ENCODE data around the gene ARHGEF33.

The ARHGEF33 gene

DNA sequence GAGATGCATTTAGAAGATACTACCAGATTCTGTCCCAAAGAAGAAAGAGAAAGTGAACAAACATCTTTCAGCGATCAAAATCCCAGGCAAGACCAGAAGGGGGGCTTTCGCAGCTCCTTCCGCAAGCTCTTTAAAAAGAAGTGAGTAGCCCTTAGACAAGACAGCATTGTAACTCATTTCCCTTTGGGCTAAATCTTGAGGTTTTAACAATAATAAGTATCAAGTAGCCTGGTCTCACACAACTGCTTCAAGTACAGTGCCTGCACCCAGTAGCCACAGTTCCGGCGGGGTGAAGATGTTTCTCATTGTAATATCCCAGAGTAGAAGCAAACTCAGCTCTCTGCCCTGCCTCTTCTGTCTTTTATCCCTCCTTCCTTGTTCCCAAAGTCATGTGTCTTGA is 76.3 kb downstream of the ARHGEF33 start:
- no peak for DNase-seq

DNA sequence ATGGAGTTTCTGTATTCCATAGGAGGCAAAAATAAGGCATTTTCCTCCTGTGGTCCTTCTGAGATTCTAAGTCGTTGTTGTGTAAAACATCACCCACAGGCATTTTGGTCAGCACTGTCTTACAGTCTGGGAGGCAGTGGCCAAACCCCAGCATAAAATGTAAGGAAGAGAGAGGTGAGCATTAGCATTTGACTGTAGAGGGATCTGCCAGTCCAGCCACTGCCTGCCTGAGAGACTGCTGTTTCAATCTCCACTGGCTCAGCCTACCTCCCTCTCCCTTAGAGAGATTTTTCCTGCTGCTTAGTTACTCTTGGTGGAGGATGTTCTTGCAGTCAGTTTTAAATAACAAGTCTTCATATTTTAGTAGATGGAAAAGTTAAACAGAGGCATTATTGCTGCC is 77.0 kb downstream of the ARHGEF33 start:
- no peak for DNase-seq

DNA sequence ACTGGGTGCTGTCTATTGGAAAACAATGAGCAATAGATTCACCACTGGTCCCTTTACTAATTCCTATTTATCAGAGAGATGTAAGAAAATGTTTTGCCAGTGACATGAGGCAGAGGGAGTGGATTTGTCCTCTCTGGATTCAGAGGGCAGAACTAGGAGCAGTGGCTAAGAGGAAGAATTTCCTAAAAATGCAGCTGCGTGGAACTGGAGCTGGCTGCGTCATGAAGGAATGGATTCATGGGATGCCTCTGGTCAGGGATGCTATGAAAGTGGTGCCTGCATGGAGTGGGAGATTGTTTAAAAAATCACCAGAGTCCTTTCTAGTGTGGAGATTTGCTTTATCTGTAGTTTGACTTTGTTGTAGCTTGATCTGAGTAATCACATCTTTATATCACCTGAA is 78.3 kb downstream of the ARHGEF33 start:
- no peak for DNase-seq

DNA sequence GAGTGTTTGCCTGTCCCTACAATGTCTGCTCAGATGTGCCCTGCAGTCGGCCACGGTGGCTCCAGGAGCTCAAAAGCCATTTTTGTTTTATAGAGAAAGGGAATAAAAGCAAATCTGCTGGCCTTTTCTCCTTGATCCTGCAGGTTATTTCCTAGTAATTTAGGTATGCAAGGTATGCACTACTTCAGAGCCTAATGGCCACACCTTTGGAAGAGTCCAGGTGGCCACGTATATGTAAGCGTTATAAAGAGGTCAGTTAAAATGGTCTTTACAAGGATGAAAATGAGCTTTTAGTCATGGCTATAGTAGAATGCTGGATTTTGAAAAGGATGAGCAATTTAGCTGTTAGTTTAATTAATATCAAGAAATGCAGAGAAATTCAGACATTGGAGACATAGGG is 81.7 kb downstream of the ARHGEF33 start:
- no peak for DNase-seq

DNA sequence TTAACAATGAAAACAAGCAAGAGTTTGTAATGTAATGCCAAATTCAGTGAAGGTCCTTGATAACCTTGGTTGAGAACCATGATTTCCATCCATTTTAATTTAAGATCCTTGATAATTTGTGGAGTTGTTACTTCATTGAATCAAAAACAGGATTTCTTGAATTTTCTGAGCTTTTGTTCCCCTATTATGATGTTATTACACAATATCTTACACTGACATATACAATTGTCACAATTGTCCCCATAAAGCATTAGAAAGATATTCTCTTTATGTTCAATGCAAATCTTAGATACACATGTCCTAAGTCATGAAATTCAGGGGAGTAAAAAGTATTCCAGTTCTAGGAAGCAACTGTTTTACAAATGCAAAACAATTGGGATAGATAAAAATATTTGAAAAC is 83.6 kb downstream of the ARHGEF33 start:
- no peak for DNase-seq

DNA sequence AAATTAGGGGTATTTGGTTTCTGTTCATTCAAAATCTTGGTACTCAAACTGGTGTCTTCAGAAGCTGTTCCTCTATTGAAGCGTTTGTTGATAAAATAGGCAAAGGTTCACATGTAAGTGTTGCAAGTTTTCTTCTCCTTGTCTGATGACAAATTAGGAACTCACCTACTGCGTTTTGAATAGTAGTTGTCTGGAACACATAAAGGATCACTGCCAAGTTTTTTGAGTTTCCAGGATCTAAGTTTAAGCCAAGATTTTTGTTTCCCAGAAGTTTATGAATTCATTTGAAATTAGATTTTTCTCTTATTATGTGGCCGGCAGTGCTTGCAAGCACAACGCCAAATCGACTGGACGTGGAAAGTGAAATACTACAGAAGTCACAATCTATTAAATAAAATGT is 85.4 kb downstream of the ARHGEF33 start:
- no peak for DNase-seq

DNA sequence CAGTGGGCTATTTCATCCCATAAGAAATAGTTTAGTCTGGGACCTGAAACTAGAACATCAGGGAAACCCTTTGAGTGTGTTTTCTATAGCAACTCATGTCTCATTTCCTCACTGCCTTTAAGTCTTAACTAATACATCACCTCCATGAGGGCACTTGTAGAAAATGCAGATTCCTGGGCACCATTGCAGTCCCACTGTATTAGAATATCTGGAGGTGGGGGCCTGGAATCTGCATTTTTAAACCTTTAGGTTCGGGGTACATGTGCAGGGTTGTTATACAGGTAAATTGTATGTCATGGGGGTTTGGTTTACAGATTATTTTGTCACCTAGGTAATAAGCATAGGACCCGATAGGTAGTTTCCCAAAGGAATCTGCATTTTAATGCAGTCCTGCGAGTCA is 87.4 kb downstream of the ARHGEF33 start:
- no peak for DNase-seq

DNA sequence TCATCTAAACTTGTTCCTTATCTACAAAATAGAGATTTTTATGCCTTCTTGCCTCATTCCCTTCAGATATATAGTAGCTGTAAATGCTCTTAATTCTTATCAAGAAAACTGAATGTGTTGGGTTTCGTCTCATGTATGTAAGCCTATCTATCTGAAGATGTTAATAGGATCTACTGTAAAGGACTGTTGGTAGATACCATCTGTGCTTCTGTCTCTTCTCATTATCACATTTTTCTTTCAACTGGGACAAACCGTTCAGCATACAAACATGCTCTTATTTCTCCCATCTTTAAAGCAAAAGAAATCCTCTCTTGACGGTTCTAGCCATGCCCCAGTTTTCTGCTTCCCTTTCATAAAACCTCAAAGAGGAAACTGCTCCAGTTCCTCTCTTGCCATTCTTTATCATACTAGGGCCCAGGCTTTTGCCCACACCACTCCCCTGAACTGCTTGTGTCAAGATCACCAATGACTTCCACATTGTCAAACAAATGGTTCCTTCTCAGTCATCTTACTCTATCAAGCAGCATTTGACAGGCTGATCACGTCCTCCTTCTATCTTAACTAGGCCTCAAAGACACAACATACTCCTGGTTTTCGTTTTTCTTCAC is 88.7 kb downstream of the ARHGEF33 start:
- no peak for DNase-seq

DNA sequence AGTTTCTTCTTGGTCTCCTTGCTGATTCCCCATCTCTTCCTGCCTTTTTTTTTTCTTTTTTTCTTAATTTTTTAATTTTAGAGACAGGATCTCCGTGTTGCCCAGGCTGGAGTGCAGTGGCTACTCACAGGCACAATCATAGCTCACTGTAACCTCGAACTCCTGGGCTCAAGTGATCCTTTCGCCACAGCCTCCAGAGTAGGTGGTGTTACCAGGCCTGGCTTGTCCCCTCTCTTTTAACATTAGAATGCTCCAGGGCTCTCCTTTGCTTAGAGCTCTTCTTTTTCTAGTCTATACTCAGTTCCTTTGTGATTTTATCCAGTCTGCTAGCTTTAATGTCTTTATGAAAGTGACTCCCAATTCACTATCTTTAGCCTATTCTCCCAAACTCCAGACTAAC is 89.2 kb downstream of the ARHGEF33 start:
- no peak for DNase-seq

DNA sequence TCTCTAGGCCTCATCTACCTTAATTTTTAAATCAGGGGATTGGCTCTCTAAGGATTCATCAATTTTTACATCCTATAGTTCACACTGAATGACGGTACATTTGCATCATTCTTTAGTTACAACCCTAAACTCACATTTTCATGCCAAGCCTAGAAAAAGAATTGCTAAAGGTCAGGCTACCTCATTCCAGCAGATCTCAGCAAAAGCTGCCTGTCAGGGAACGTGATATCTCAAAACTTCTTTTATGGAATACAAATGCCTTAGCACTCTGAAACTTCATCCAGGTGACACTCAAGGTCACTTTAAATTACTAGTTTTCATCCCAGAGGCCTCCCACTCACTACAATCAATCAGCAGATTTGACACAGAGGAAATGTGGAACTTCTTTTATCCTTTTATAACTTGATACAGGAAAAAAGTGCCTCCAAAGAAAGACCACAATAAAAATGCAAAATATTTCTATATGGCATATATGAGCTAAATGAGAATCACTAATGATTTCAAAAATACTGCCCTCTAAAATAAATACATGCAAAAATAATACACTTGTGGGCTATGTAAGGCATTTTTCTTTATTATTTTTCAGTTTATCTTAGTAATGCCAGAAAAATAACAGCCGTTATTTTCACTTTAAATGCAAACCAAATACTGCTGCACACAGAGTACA is 91.5 kb downstream of the ARHGEF33 start:
- DNase-seq: no peak

DNA sequence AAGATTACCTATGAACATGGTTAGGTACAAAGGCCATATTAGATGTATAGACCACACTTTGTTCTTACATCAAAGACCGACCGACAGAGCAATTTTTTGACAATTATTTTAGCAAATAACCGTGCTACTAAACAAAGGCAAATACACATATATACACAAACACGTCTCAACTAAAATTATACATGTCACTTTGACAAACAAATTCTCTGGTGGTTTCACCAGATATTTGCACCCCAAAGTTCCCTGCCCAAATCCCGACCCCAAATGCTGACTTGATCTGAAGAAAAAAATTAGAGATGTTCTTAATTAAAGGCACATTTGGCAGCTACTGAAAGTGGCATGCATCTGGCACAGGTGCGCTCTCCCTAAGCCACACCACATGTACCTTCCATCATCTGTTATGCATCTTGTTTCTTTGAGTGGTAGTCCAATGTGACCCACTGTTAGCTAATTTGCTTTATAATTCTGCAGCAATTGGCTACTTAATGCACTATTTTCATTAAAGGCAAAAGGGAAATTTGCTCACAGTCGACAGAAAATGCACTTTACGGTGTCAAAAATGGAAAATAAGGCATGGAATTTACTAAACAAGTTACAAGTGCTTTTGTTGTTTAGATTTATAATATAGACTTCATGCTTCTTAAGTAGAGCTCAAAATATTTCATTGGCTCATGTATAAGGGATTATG is 92.1 kb downstream of the ARHGEF33 start:
- DNase-seq: no peak

DNA sequence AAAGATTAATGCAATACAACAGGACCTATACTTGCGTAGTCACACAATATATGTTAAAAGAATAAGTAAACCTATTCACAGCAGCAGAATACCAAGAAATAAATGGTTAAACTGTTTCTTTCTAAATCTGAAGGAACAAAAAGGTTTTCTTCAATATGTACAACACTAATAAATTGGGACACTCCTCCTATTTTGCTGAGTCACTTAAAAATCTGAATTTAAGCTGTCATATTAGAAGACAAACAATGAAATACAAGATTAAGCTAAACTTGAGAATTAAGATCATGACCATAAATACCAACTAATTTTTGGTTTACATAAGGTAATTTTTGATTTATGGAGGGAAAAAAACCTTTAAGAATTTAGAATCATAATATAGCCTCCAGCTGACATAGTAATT is 92.8 kb downstream of the ARHGEF33 start:
- no peak for DNase-seq

DNA sequence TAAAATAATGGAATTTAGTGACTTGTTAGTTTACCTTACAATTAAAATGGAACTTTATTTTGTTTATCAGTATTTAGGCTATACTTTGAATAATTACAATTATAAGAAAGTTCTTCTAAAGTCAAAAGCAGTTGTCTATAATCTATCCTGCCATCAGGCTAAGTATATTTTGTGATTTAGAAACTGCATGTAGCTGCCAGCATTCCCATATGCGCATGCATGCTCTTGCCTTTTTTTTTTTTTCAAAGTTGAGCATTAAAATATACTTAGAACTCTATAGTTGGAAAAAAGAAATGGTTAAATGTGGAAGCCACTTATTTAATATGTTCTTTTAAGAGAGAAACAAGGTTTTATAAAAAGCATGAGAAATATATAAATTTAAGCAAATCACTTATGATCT is 99.0 kb downstream of the ARHGEF33 start:
- no peak for DNase-seq

DNA sequence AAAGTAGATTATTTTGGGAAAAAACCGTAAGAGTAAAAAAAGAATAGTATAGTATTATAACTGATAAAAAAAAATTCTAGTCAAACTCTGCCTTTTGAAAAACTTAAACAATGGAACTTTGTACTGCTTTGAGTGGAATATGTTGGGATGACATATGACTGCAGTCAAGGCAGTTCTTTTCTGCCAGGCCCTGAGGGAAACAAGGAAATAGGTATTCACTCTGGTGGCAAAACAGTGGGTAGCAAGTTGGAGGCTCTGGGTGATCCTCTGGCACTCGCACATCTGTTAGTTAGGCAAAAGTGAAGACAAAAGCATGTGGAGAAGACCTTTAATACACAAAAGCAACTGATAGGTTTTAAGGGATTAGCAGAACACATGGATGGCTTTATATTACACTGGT is 102.2 kb downstream of the ARHGEF33 start:
- DNase-seq: no peak

DNA sequence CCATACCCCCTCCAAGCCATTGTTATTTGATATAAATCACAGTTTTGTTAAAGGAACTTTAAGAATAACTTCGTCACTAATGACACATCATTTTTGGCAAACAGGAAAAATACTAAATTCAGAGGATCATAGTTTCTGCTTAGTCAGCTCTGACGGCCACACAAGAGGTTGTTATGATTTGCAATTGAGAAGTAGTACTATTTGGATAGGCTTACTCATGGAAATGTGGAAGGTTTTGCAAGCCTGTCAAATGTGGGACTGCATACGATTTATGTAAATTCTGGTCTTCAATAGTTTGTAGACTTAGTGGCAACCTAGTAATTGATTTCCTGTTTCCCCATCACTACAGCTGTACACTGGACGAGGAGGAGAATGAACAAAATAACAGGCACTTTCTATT is 108.1 kb downstream of the ARHGEF33 start:
- no peak for DNase-seq

DNA sequence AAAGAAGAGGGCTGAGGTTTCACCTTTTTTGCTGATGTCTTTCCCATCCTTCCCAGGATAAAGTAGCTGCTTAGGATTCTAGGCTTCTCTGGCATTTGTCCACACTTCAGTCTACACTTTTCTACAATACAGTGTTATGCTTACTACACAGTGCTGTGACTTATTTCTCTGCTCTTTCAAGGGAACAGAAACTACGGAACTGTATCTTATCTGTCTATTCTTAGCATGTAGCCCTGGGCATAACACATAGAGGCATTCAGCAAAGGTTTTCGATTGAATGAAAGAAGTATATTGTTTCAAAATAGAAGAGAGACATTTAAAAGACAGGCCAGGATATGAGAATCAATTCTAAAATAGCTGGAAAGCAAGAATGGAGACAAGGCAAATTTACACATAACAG is 110.9 kb downstream of the ARHGEF33 start:
- no peak for DNase-seq

DNA sequence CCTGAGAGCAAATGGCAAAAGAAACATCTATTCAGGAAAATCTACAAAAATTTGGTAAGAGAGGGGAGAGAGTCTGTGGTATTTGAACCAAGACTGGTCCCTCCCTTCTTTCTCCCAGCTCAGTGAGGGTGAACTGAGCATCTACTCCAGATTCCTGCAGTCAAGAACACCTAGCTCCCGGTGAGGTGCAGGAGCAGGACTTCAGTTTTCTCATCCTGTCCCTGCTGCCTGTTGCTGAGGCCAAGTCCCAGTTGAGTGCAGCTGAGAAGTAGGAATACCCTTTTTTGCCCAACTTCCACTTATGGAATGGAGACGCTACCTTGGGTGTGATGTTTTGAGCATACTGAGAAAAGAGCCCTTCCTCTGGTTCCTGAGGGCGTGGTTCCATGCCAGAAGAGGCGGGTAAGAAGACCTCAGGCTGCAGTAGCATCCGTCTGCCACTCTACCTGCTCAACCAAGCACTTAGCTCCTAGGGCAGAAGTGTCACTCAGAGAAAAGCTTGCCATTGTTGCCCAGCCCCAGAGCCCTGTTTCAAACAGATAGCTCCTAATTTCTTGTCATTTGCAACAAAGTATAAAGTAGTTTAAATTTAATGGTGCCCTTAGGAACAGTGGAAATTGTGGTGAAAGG is 118.3 kb downstream of the ARHGEF33 start:
- no peak for DNase-seq

DNA sequence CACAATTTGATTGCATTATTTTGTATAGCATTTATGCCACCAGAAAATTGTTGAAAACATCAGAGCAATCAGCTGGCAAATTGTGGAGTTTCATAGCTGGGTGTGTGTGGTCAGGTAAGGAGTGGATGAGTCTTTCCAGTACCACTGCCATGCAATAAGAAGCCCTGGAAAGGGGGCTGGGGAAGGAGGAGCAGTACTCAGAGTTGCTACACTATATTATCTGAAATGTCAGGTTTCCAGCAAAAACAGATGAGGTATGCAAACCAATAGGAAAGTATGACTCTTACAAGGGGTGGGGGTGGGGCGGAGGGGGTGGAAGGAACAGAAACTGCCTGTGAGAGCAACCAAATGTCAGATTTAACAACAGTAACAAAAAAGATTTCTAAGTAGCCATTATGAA is 119.0 kb downstream of the ARHGEF33 start:
- no peak for DNase-seq

DNA sequence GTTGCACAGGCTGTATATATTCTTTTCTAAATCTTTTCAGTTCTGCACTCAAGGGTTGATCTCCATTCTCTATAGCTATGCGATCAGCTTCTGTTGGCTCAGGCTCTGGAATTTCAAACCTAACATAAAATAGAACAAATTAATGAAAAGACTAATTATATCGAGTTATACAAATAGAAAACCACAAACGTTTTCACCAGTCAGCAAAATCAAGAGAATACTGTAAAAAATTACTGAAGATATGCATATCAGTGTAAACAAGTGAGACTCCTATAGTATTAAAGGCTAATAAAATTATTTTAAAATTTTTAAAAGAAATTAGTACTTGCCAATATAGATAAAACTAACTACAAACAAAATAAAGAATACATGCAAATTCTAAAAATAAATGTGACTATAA is 124.2 kb downstream of the ARHGEF33 start:
- no peak for DNase-seq

DNA sequence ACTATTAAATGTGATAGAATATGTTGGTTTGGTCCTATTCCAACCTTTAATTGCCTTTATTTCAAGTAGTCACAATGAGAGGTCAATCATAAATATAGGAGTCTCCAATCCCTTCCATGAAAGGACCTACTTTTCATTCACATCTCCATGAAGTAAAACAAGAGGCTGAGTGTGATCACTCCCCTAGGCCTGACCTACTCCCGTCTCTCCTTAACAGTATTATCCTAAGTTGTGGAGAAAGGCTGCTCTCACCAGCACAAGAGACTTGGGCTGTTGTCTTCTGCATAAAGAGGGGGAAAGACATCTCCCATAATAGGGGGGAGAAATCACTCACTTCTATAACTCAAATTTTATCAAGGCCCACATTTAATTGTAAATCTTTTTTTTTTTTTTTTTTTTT is 125.7 kb downstream of the ARHGEF33 start:
- DNase-seq: no peak

DNA sequence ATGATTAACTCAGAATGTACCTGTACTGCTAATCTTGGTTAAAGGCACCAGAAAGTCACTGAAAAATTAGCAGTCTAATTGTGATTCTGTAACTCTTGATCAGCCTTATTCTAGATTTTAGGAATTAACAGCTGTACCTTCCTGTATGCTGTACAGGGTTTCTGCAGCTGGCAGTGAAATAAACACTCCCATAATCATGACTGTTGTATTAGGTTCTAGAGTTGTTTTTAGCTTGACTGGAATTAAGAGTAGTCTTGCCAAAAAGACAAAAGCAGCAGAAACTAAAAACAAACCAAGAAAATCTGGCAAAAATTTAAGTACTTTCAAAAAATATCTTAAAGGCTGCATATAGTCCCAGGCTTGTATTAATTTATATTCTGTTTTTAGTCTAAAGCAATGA is 127.7 kb downstream of the ARHGEF33 start:
- no peak for DNase-seq

DNA sequence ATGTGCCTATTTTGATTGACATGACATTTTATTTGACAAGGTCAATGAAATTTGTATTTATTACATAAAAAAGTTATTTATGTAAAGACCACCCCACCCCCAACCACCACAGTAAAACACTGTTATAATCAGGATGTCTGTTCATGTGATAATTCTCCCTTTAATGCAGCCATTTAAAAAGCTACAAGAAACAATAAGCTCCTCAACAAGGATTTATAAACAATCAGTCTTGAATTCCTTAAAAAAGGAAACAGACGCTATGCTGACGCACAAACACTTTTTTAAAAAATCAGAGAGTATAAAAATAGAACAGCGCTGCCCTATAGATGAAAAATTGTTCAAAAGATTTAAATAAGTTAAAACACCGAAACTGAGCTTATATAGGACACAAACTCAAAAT is 129.0 kb downstream of the ARHGEF33 start:
- DNase-seq: no peak

DNA sequence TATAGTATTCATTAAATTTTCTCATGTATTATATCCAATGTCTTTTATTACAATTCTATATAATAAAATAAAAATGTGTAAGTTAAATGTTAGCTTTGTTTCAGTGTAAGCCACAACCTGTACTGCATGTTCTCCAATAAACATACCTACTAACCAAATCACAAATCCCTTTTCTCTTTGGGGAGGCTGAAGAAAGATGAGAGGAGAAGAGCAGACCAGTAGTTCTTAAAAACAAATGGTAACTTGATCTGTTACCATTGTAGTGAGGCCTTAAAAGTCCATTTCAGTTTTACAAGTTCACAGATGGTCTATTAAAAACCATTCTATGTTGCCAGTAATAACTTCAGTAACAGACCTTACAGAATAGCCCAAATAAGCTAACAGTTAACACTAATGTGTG is 130.7 kb downstream of the ARHGEF33 start:
- no peak for DNase-seq

DNA sequence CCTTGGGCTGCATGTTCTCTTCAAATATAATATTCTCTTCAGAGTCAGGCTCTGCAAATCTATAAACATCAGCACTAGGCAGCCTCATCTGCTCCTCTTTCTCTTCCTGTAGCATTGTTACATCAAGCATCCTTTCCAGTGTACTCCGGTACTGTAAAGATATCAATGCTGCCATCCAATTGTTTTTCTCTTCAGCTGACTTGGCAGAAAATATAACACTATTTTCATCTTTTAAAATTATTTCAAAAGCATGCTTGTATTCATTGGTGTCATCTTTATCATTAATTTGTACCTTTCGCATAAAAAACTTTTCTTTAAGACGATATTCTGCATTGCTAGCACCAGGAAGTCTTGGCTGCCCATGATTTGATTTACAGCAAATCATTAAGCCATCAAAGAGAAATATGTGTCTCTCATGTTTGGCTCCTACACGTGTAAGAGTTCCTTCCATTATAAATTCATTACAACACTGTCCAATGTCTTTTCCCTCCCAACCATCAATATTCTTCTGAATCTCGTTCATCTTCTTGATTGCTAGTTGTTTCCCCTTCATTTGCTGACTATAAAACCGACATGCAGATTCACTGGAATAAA is 133.1 kb downstream of the ARHGEF33 start:
- DNase-seq: no peak
